Measurements from ENCODE around the gene FAAP20.

FAAP20 gene

DNA sequence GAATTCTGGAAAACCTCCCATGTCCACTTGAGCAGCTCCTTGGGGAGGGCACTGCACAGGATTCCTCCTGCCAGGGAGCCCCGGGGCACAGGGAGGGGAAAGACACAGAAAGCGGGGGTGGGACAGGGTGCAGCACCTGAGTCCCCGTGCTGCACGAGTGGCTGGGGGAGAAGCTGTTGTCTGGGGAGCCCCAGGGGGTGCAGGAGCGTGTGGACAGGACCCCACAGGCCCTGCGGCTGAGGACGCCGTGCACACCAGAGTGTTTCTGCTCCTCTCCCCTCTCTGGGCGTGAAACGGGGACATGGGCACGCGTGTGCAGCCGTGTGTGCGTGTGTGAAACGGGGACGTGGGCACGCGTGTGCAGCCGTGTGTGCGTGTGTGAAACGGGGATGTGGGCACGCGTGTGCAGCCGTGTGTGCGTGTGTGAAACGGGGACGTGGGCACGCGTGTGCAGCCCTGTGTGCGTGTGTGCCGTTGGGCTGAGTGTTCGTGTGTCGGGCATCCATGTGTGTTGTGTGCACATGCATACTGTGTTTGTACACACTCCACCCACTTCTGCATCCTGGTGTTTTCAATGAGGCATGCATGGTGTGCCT, 21.9 kb downstream of the FAAP20 start:
- H3K18ac ChIP-seq (ENCODE audit: low read depth in 1 of 2, low read length in 2 of 2): no peak overlapping the region
- H2AK5ac ChIP-seq (ENCODE audit: low read length, severe bottlenecking): no peak overlapping the region
- no peak overlapping the region for H3K23ac ChIP-seq (ENCODE audit: low read length in 2 of 2)
- no peaks in the 10 kb centered on the region for H3K79me1 ChIP-seq (replicated peaks; ENCODE audit: low read length, poor library complexity, severe bottlenecking)
- H3K4me1 ChIP-seq (ENCODE audit: control insufficient read depth, insufficient read depth, low read depth, low read length): peaks cover 6% of the 10 kb centered on the region
- H3K36me3 ChIP-seq (ENCODE audit: control insufficient read depth in 1 of 2, insufficient read depth in 2 of 2, low read depth in 1 of 2, low read length in 2 of 2): peaks cover 0 to 67% of the 10 kb centered on the region in 2 experiments
- no peak overlapping the region for H4K8ac ChIP-seq (ENCODE audit: low read length)
- H3K4me2 ChIP-seq (ENCODE audit: low read length, poor library complexity, severe bottlenecking): no peak overlapping the region
- no peak overlapping the region for H2BK12ac ChIP-seq (ENCODE audit: low read length in 2 of 2)
- H3K27me3 ChIP-seq (ENCODE audit: control insufficient read depth in 1 of 2, insufficient read depth in 1 of 2, low read length in 2 of 2): peaks cover 0 to 34% of the 10 kb centered on the region in 2 experiments
- H2BK15ac ChIP-seq (ENCODE audit: low read depth, poor library complexity, severe bottlenecking): no peak overlapping the region
- no peak overlapping the region for H3K14ac ChIP-seq (ENCODE audit: low read length in 2 of 2)
- H3K9ac ChIP-seq (ENCODE audit: low read length): no peak overlapping the region
- H2BK5ac ChIP-seq (ENCODE audit: low read depth, low read length, poor library complexity, severe bottlenecking): no peak overlapping the region
- no peak overlapping the region for H2AFZ ChIP-seq (ENCODE audit: low read depth, low read length)
- WGBS: 92% methylated on average over 33 of the region's 33 CpGs
- no peaks in the 10 kb centered on the region for H3K9me3 ChIP-seq (ENCODE audit: control insufficient read depth, low read length)
- no peak overlapping the region for H4K91ac ChIP-seq (ENCODE audit: low read length)
- no peak overlapping the region for H2BK120ac ChIP-seq (ENCODE audit: low read depth, low read length)
- DNase-seq: no peak
- no peak overlapping the region for H3K4ac ChIP-seq (ENCODE audit: low read depth in 1 of 2, low read length in 2 of 2)
- no peak overlapping the region for H3K4me3 ChIP-seq (ENCODE audit: insufficient read depth in 1 of 2, low read depth in 1 of 2, low read length in 2 of 2)
- H3K27ac ChIP-seq (ENCODE audit: low read length, poor library complexity, severe bottlenecking): no peak overlapping the region

GRCh38 chr1:2172012-2172411, 22.6 kb downstream of the FAAP20 start:
- no peak overlapping the region for H2AFZ ChIP-seq (ENCODE audit: low read depth, low read length)
- no peak overlapping the region for H2BK12ac ChIP-seq (ENCODE audit: low read length in 2 of 2)
- peaks cover 0 to 61% of the 10 kb centered on the region in 2 experiments for H3K36me3 ChIP-seq (ENCODE audit: control insufficient read depth in 1 of 2, insufficient read depth in 2 of 2, low read depth in 1 of 2, low read length in 2 of 2)
- no peak overlapping the region for H3K4me2 ChIP-seq (ENCODE audit: low read length, poor library complexity, severe bottlenecking)
- H4K8ac ChIP-seq (ENCODE audit: low read length): no peak overlapping the region
- no peak overlapping the region for H3K14ac ChIP-seq (ENCODE audit: low read length in 2 of 2)
- WGBS: 94% methylated on average over 26 of the region's 26 CpGs
- H3K9ac ChIP-seq (ENCODE audit: low read length): no peak overlapping the region
- no peak overlapping the region for H3K4ac ChIP-seq (ENCODE audit: low read depth in 1 of 2, low read length in 2 of 2)
- no peak overlapping the region for H3K18ac ChIP-seq (ENCODE audit: low read depth in 1 of 2, low read length in 2 of 2)
- no peak overlapping the region for H3K4me3 ChIP-seq (ENCODE audit: insufficient read depth in 1 of 2, low read depth in 1 of 2, low read length in 2 of 2)
- H3K27ac ChIP-seq (ENCODE audit: low read length, poor library complexity, severe bottlenecking): no peak overlapping the region
- H4K91ac ChIP-seq (ENCODE audit: low read length): no peak overlapping the region
- no peak overlapping the region for H2BK120ac ChIP-seq (ENCODE audit: low read depth, low read length)
- H3K23ac ChIP-seq (ENCODE audit: low read length in 2 of 2): no peak overlapping the region
- no peak for DNase-seq
- H3K9me3 ChIP-seq (ENCODE audit: control insufficient read depth, low read length): no peaks in the 10 kb centered on the region
- H3K4me1 ChIP-seq (ENCODE audit: control insufficient read depth, insufficient read depth, low read depth, low read length): peaks cover 6% of the 10 kb centered on the region
- no peak overlapping the region for H2AK5ac ChIP-seq (ENCODE audit: low read length, severe bottlenecking)
- H3K27me3 ChIP-seq (ENCODE audit: control insufficient read depth in 1 of 2, insufficient read depth in 1 of 2, low read length in 2 of 2): peaks cover 0 to 30% of the 10 kb centered on the region in 2 experiments
- H2BK15ac ChIP-seq (ENCODE audit: low read depth, poor library complexity, severe bottlenecking): no peak overlapping the region
- no peak overlapping the region for H2BK5ac ChIP-seq (ENCODE audit: low read depth, low read length, poor library complexity, severe bottlenecking)
- no peaks in the 10 kb centered on the region for H3K79me1 ChIP-seq (replicated peaks; ENCODE audit: low read length, poor library complexity, severe bottlenecking)

DNA sequence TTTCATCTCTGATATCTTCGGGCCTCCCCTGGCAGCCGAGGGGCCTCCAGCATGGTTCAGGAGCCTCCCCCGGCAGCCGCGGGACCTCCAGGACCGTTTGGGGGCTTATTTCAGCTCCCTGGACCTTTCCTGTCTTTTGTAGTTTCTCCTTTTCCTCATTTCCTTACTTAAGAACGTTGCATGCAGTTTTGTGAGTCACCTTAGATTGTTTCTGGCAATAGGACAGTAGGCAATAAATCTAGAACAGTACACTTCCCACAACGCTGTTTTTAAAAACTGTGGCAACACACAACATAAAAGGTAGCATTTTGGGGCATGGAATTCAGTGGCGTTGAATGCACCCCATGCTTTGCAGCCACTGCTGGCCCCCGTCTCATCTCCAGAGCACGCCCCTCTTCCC, 24.4 kb downstream of the FAAP20 start:
- Histone ChIP-seq H3K18ac (ENCODE audit: low read depth in 1 of 2, low read length in 2 of 2) (no peak overlapping the region), H3K9me3 (ENCODE audit: control insufficient read depth, low read length) (no peaks in the 10 kb centered on the region), H3K27me3 (ENCODE audit: control insufficient read depth in 1 of 2, insufficient read depth in 1 of 2, low read length in 2 of 2) (peaks cover 0 to 23% of the 10 kb centered on the region in 2 experiments), H2BK12ac (ENCODE audit: low read length in 2 of 2) (no peak overlapping the region), H2AK5ac (ENCODE audit: low read length, severe bottlenecking) (no peak overlapping the region), H2BK15ac (ENCODE audit: low read depth, poor library complexity, severe bottlenecking) (no peak overlapping the region), H3K23ac (ENCODE audit: low read length in 2 of 2) (no peak overlapping the region), H3K9ac (ENCODE audit: low read length) (peak overlapping the region; percentile 71), H4K91ac (ENCODE audit: low read length) (no peak overlapping the region), H3K27ac (ENCODE audit: low read length, poor library complexity, severe bottlenecking) (no peak overlapping the region), H3K4me2 (ENCODE audit: low read length, poor library complexity, severe bottlenecking) (no peak overlapping the region), H3K4me3 (ENCODE audit: insufficient read depth in 1 of 2, low read depth in 1 of 2, low read length in 2 of 2) (no peak overlapping the region), H3K14ac (ENCODE audit: low read length in 2 of 2) (no peak overlapping the region), H2BK120ac (ENCODE audit: low read depth, low read length) (no peak overlapping the region), H4K8ac (ENCODE audit: low read length) (no peak overlapping the region), H3K79me1 (replicated peaks; ENCODE audit: low read length, poor library complexity, severe bottlenecking) (no peaks in the 10 kb centered on the region), H3K36me3 (ENCODE audit: control insufficient read depth in 1 of 2, insufficient read depth in 2 of 2, low read depth in 1 of 2, low read length in 2 of 2) (peaks cover 0 to 58% of the 10 kb centered on the region in 2 experiments), H3K4ac (ENCODE audit: low read depth in 1 of 2, low read length in 2 of 2) (no peak overlapping the region), H2AFZ (ENCODE audit: low read depth, low read length) (no peak overlapping the region), H2BK5ac (ENCODE audit: low read depth, low read length, poor library complexity, severe bottlenecking) (no peak overlapping the region), H3K4me1 (ENCODE audit: control insufficient read depth, insufficient read depth, low read depth, low read length) (peaks cover 2% of the 10 kb centered on the region)
- no peak for DNase-seq
- 55% methylated on average over 11 of the region's 11 CpGs for WGBS

DNA sequence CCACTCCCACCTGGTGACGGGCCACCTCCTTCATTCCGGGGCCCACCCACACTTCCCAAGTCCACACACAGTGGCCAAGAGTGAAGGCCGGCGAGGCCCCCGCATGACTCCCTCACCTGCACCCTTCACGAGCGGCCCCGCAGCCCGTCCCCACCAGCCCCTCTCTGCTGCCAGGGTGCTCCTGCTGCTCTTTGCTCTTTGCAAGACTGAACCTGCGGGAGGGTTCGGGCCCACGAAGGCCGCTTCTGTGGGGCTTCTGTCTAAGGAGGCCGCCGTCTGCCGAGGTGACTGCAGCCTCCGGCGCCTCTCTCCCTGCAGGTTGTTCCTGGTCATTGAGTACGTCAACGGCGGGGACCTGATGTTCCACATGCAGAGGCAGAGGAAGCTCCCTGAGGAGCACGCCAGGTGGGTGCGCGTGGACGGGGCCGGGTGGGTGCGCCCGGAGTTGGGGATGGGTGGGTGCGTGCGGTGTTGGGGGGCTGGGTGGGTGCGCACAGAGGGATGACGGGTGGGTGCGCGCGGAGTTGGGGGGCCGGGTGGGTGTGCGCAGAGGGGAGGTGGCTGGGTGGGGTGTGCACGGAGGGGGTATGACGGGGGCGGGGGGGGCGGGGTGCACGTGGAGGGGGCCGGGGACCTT, 25.3 kb downstream of the FAAP20 start:
- peaks cover 0 to 61% of the 10 kb centered on the region in 2 experiments for H3K36me3 ChIP-seq (ENCODE audit: control insufficient read depth in 1 of 2, insufficient read depth in 2 of 2, low read depth in 1 of 2, low read length in 2 of 2)
- no peak overlapping the region for H3K4me3 ChIP-seq (ENCODE audit: insufficient read depth in 1 of 2, low read depth in 1 of 2, low read length in 2 of 2)
- 96% methylated on average over 30 of the region's 43 CpGs for WGBS
- H4K91ac ChIP-seq (ENCODE audit: low read length): no peak overlapping the region
- H3K23ac ChIP-seq (ENCODE audit: low read length in 2 of 2): no peak overlapping the region
- no peak overlapping the region for H2BK120ac ChIP-seq (ENCODE audit: low read depth, low read length)
- H2AK5ac ChIP-seq (ENCODE audit: low read length, severe bottlenecking): no peak overlapping the region
- no peak overlapping the region for H3K27ac ChIP-seq (ENCODE audit: low read length, poor library complexity, severe bottlenecking)
- no peak overlapping the region for H4K8ac ChIP-seq (ENCODE audit: low read length)
- no peak overlapping the region for H2AFZ ChIP-seq (ENCODE audit: low read depth, low read length)
- H3K79me1 ChIP-seq (replicated peaks; ENCODE audit: low read length, poor library complexity, severe bottlenecking): peaks cover under 1% of the 10 kb centered on the region
- DNase-seq: no peak
- no peaks in the 10 kb centered on the region for H3K4me1 ChIP-seq (ENCODE audit: control insufficient read depth, insufficient read depth, low read depth, low read length)
- no peak overlapping the region for H2BK15ac ChIP-seq (ENCODE audit: low read depth, poor library complexity, severe bottlenecking)
- peaks cover 0 to 29% of the 10 kb centered on the region in 2 experiments for H3K27me3 ChIP-seq (ENCODE audit: control insufficient read depth in 1 of 2, insufficient read depth in 1 of 2, low read length in 2 of 2)
- H2BK5ac ChIP-seq (ENCODE audit: low read depth, low read length, poor library complexity, severe bottlenecking): no peak overlapping the region
- H3K4ac ChIP-seq (ENCODE audit: low read depth in 1 of 2, low read length in 2 of 2): no peak overlapping the region
- no peak overlapping the region for H3K4me2 ChIP-seq (ENCODE audit: low read length, poor library complexity, severe bottlenecking)
- no peak overlapping the region for H3K18ac ChIP-seq (ENCODE audit: low read depth in 1 of 2, low read length in 2 of 2)
- H3K14ac ChIP-seq (ENCODE audit: low read length in 2 of 2): no peak overlapping the region
- no peaks in the 10 kb centered on the region for H3K9me3 ChIP-seq (ENCODE audit: control insufficient read depth, low read length)
- no peak overlapping the region for H3K9ac ChIP-seq (ENCODE audit: low read length)
- H2BK12ac ChIP-seq (ENCODE audit: low read length in 2 of 2): no peak overlapping the region

Data from mesenchymal stem cell (in vitro differentiated cells and primary cell).